Measurements from ENCODE around the gene PLCB4.

PLCB4 gene

DNA sequence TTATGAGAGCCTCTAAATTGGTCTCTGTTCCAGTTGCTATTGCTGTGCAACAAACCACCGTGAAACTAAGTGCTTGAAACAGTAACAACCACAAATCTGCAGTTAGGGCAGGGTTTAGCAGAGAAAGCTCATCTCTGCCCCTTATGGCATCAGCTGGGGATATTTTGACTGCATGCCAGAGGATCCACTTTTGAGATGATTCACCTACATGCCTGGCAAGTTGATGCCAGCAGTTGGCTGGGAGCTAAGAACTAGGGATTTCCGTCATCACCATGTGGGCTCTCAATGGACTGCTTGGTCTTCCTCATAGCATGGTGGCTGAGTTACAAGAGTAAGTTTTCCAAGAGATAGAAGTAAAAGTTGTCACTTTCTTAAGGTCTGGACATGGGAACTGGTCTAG, 35.1 kb downstream of the PLCB4 start:
- DNase-seq (ENCODE audit: low read depth) = no peak

DNA sequence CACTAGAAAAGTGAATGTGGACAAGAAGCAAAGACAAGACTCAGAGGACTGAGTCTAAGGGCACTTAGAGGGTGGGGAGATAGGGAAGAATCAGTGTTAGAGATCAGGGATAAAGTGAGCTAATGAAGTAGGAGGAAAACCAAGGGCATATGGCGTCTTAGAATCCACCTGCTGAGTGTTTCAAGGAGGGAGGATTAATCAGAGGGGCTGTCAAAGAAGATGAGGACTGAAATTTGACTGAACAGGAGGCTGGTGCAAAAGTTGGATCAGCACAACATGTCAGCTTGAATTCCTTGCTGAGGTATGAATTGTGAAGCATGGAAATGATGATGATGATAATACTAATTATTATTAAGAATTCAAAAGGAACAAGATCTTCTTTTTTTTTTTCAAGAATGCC, 39.4 kb downstream of the PLCB4 start:
- DNase-seq (ENCODE audit: low read depth) = no peak

GRCh38 chr20:9109566-9109965, 40.7 kb downstream of the PLCB4 start:
- no peak for DNase-seq (ENCODE audit: low read depth)

- no peak for DNase-seq (ENCODE audit: low read depth)
These were observed 41.5 kb downstream of the PLCB4 start for GRCh38 chr20:9110365-9110764.

DNA sequence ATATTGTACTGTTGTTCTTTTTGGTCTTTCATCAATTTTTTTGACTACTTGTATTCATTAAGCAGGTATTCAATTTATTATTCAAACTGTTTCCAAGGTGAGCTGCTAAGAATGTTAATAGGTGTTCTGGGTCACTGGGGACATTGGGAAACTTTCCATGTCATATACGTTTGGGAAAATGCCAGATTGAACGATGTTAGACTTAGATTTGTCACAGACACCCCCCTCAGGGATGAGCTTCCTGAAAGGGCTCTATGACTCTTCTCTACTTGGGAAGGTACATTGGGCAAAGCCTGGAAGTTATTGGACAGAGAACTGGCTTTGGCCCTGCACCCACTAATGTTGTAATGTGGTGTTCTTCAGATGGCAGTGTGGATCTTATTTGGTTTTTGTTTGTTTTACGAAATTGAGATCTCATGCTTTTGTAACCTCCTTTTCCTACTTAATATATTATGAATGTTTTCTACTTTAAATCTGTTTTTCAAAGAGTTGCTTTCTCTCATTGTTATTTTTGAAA, 42.1 kb downstream of the PLCB4 start:
- DNase-seq (ENCODE audit: low read depth) = no peak

GRCh38 chr20:9112541-9113515, 43.9 kb downstream of the PLCB4 start:
- DNase-seq (ENCODE audit: low read depth) = no peak

- DNase-seq (ENCODE audit: low read depth) = no peak
These were observed 45.8 kb downstream of the PLCB4 start for GRCh38 chr20:9114709-9115108.

DNA sequence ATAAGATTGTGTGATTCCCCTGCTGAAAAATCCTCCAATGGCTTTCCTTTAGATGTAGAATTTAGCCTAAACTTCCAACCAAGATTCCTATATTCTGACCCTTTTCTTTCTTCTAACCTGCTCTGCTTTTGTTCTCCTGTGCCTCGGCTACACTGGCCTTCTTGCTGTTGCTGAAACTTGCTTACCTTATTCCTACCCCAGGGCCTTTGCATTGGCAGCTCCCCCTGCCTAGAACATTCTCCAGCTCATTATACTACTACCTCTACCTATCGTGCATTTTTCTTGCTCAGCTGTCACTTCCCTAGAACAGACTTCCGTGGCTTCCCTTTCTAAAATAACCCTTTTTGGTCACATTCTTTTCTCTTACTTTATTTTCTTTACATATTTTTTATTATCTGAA, 48.7 kb downstream of the PLCB4 start:
- no peak for DNase-seq (ENCODE audit: low read depth)

GRCh38 chr20:9119776-9120175, 50.9 kb downstream of the PLCB4 start:
- no peak for DNase-seq (ENCODE audit: low read depth)

GRCh38 chr20:9121211-9121610, 52.3 kb downstream of the PLCB4 start:
- DNase-seq (ENCODE audit: low read depth) = no peak

DNA sequence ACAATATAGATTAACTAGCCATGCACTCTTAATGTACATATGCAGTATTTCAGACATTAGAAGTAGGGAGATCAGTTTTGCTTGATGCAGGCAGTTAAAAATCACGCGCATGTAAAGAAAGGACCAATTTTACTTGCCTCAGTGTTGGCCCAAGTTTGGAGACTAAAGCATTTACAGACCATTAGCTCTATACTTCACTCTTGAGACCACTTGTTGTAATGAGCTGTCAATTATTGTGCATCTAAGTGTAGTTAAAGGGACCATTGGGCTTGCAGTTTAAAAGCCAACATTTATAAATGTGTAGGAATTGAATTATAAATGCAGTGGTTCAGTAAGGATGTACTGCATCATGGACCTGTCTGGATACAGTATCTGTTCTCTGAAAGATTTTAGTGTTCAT, 53.7 kb downstream of the PLCB4 start:
- DNase-seq (ENCODE audit: low read depth) = no peak

DNA sequence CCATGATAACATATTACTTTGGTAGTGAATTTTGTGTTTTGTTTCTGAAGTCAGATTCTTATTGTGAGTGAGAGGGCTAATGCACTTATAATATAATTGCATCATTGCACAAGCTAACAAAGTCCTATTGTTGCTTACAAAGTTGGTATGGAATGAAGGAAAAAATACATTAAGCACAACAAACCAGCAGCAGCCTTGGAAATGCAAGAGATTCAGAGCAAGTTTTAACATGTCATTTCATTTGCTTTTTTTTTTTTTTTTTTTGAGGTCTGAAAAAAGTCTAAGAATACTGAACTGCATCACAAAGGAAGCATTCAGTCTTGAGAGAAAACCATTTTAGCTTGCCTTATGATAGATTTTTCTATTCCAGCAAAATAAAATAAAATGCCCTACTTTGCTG, 57.6 kb downstream of the PLCB4 start:
- no peak for DNase-seq (ENCODE audit: low read depth)

DNA sequence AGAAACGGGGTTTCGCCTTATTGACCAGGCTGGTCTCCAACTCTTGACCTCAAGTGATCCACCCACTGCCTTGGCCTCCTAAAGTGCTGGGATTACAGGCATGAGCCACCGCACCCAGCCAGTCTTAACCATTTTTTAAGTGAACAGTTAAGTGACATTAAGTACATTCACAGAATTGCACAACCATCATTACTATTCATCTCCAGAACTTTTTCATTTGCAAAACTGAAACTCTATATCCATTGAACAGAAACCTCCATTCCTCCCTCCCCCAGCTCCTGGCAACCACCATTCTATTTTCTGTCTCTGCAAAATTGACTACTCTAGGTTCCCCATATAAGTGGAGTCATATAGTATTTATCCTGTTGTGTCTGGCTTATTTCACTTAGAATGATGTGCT, 59.7 kb downstream of the PLCB4 start:
- no peak for DNase-seq (ENCODE audit: low read depth)

- DNase-seq (ENCODE audit: low read depth) = no peak
These were observed 60.9 kb downstream of the PLCB4 start for GRCh38 chr20:9129756-9130155.

DNA sequence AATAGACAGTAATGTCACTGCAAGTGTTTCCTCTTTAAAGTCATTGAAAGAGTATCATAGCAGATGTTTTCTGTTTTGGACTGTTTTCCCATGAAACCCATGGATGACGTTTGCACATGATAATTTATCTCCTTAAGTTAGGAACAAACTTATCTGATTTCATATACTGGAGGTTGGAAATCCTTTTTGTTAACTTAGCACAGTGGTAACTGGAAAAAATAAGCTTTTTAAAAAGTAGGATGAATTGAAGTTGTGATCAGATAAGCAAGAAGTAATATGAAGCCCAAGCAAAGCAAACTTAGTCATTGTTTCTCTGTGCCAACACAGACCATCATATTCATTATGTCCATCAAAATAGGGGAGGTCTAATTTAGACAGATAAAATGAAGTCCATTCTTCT, 61.6 kb downstream of the PLCB4 start:
- no peak for DNase-seq (ENCODE audit: low read depth)

DNA sequence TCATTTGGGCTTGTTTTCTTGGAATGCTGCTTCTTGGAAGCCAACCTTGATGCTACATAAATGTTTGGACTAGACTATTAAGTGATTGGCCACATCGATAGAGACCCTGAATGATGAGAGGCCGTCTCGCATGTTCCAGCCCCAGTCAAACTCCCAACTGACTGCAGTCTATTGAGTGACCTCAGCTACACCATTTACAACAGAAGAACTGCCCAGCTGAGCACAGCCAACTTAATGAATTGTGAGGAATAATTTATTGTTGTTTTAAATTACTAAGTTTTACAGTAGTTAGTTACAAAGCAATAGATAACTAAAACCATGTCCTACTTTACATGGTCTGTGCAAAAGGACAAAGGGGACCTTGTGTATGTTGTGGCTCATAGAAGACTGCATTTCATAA, 63.0 kb downstream of the PLCB4 start:
- no peak for DNase-seq (ENCODE audit: low read depth)

GRCh38 chr20:9134346-9134745, 65.5 kb downstream of the PLCB4 start:
- no peak for DNase-seq (ENCODE audit: low read depth)

DNA sequence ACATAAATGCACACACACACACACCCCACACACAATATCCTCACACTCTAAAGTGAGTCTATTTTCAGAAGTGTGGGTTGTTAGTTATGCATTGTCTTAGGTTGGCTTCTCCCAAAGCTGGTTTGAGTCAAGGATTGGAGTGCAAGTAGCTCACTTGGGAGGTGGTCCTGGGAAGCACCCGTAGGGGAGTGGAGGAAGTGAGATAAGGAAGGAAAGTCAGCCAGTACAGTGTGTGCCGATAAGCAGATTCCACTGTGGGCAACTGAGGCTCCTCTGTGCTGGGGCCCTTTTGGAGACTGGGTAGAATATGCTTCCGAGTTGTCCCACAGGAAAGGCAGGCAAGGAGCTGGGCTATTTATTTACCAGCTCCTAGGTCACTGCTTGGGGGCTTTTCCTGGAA, 67.2 kb downstream of the PLCB4 start:
- no peak for DNase-seq (ENCODE audit: low read depth)

GRCh38 chr20:9137001-9137400, 68.1 kb downstream of the PLCB4 start:
- no peak for DNase-seq (ENCODE audit: low read depth)

DNA sequence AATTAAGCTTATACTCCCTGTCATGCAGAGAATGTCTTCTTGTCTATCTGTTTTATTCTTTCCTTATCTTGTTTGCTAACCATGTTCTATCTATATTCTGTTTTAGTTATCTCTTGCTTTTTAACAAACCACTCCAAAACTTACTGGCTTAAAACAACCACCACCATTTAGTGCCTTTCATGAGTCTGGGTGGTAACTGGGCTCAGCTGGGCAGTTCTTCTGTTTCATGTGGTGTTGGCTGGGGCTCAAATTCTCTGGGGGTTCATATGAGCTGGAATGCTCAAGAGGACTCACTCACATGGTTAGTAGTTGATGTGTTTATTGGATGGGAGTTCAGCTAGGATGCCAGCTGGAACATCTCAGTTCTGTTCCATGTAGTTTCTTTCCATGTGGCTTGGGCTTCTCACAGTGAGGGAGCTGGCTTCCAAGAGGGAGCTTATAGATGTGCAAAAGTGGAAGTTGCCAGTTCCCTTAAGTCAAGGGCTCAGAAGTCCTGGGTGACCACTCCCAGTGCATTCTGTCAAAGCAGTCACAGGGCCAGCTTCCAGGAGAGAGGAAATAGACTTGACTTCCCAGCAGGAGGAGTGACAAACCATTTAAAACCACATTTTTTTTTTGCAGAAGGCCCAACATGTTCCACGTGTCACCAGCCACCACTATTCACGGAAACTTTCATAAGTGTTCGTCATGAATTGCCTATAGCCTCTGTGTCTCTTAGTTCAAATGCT, 70.4 kb downstream of the PLCB4 start:
- DNase-seq (ENCODE audit: low read depth) = no peak

GRCh38 chr20:9140162-9140760, 71.4 kb downstream of the PLCB4 start:
- no peak for DNase-seq (ENCODE audit: low read depth)

DNA sequence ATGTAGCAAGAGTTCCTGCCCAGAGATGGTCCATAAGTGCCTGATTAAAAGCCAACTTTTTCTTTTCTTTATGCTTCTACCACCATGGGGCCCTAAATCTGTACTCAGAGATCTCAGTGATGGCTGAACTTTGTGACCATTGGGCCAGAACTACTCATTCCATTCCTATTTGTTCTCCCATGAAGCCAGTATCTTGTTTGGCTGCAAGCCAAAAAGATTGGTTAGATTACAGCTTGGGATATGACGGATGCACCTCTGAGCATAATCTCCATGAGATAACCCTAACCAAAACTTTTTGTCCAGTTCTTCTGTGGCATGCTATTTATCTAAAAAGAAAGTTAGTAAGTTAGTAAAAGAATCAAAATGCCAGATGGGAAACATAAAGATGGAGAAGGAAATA, 72.2 kb downstream of the PLCB4 start:
- DNase-seq (ENCODE audit: low read depth) = no peak

- no peak for DNase-seq (ENCODE audit: low read depth)
These were observed 73.0 kb downstream of the PLCB4 start for GRCh38 chr20:9141921-9142320.

Measured in stromal cell of bone marrow (primary cell).